Right atrium auricular region (tissue), 2 donors: ENCODE results near the gene XRCC2. TPM values are rescaled to one million over a fixed set of nuclear protein-coding genes. Genes with fewer than 3 reads are reported as not detected.
"Not testable (repeated sequence)": the region's sequence is repeated elsewhere in the genome, so short reads cannot be mapped to it uniquely, and the experiment has no call there.

ENCODE experiments used
- DNase-seq: peaks from one replicate; pipeline ENCODE4 v3.0.0-alpha.2; 2019; ENCODE audit warnings: low spot score
- H3K27ac ChIP-seq, 2 donors: fragments of 200-600 bp; sonication (generic); 1 replicate in 1 of 2; 2 replicates in 1 of 2; pipeline ENCODE4 v1.5.1; 2016 to 2019
- H3K27me3 ChIP-seq, 2 donors: fragments of 200-600 bp; sonication (generic); one replicate each; pipeline versions ENCODE4 v1.5.1 to v1.6.0; 2017 to 2019
- H3K36me3 ChIP-seq: fragments of 200-600 bp; sonication (generic); one replicate; pipeline ENCODE4 v1.5.1; 2016
- H3K4me1 ChIP-seq, 2 donors: fragments of 200-600 bp; sonication (generic); one replicate each; pipeline versions ENCODE4 v1.5.1 to v1.6.0; 2017 to 2019
- H3K4me3 ChIP-seq, 2 donors: fragments of 200-600 bp; sonication (generic); 1 replicate in 1 of 2; 2 replicates in 1 of 2; pipeline ENCODE4 v1.5.1; 2017 to 2019; ENCODE audit warnings: mild to moderate bottlenecking in 1 of 2, moderate library complexity in 1 of 2
- H3K9me3 ChIP-seq, 2 donors: fragments of 200-600 bp; sonication (generic); one replicate each; pipeline ENCODE4 v1.5.1; 2019
- total RNA-seq, 2 donors: library from RNA; depleted of rRNA; stranded (reverse); fragments of >200 nt; gene quantifications; one replicate each; pipeline ENCODE4 v1.1.0, GENCODE V29; 2016
- TF ChIP-seq, protein P1 (sequence below), 2 donors: fragments of 200-600 bp; sonication (generic); IDR thresholded peaks; one replicate each; pipeline ENCODE4 v1.5.1; 2019; ENCODE audit warnings: antibody characterized with exemption in 2 of 2

The XRCC2 gene
- total RNA-seq, 2 donors from 2014 or later, result 0.20 to 0.48 TPM

DNA sequence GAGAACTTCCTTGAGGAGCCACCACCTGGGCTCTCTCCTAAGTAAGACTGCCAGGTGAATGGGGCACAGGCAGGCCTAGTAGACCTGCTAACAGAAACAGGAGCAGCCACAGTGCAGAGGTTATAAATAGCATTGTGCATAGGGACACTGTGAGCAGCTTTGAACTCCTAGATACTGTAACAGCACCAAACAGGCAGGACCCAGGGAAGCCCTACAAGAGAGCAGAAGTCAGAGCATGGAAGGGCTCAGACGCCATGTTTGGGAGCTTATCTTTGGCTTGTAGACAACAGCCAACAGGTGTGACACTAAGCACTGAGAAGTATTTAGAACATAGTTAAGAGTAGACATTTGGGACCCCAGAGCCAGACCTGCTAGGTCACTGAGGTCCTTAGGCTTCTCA, 14.5 kb downstream of the XRCC2 start:
- Histone ChIP-seq H3K4me3 (no peak overlapping the region), H3K4me1 (no peaks in the 10 kb centered on the region), H3K9me3 (no peaks in the 10 kb centered on the region), H3K27me3 (no peaks in the 10 kb centered on the region), H3K36me3 (no peaks in the 10 kb centered on the region), H3K27ac (no peak overlapping the region)
- no peak for DNase-seq
- TF ChIP-seq, protein P1, sequence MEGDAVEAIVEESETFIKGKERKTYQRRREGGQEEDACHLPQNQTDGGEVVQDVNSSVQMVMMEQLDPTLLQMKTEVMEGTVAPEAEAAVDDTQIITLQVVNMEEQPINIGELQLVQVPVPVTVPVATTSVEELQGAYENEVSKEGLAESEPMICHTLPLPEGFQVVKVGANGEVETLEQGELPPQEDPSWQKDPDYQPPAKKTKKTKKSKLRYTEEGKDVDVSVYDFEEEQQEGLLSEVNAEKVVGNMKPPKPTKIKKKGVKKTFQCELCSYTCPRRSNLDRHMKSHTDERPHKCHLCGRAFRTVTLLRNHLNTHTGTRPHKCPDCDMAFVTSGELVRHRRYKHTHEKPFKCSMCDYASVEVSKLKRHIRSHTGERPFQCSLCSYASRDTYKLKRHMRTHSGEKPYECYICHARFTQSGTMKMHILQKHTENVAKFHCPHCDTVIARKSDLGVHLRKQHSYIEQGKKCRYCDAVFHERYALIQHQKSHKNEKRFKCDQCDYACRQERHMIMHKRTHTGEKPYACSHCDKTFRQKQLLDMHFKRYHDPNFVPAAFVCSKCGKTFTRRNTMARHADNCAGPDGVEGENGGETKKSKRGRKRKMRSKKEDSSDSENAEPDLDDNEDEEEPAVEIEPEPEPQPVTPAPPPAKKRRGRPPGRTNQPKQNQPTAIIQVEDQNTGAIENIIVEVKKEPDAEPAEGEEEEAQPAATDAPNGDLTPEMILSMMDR (IDR thresholded peaks at IDR 0.05), result no peak

DNA sequence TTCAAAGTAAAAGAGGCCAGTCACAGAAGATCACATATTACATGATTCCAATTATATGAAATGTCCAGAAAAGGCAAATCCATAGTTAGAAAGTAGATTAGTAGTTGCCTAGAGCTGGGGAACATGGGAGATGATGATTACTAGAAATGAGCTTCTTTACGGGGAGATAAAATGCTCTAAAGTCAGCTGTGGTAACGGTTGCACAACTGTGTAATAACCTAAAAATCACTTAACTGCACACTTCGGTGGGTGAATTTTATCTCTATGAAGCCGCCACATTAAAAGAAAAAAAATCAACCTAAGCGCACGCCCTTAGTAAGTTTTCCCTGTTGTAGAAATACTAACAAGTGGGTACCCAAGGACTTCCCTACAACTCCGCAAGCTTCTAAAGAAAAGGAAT, 15.9 kb downstream of the XRCC2 start:
- no peak for DNase-seq
- no peaks in the 10 kb centered on the region for H3K9me3 ChIP-seq
- H3K27me3 ChIP-seq, result no peaks in the 10 kb centered on the region
- H3K36me3 ChIP-seq, result no peaks in the 10 kb centered on the region
- H3K4me3 ChIP-seq, result no peak overlapping the region
- TF ChIP-seq, protein P1 (IDR thresholded peaks at IDR 0.05), result no peak
- H3K4me1 ChIP-seq, result no peaks in the 10 kb centered on the region
- H3K27ac ChIP-seq, result no peak overlapping the region

DNA sequence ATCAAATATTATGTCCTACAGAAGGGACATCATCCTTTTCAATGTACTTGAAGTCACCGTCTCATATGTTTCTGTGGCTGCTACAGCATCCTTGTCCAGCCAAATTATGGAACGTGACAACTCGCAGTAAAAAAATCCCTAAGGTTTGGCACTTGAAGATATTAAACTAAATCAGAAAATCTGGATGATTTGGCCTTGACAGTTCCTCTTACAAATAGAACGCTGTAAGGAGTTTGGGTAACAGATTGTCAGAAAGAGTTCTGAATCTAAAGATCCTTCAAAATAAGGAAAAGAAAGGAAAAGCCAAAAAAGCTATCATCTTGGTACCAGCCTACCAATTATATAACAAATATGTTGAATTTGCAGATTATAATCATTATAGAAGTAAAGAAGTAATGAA, 21.0 kb downstream of the XRCC2 start:
- H3K9me3 ChIP-seq, result no peaks in the 10 kb centered on the region
- H3K4me1 ChIP-seq, result no peaks in the 10 kb centered on the region
- no peaks in the 10 kb centered on the region for H3K36me3 ChIP-seq
- no peak overlapping the region for H3K4me3 ChIP-seq
- H3K27ac ChIP-seq, result no peak overlapping the region
- no peaks in the 10 kb centered on the region for H3K27me3 ChIP-seq
- TF ChIP-seq, protein P1 (IDR thresholded peaks at IDR 0.05), result no peak
- DNase-seq, result no peak

DNA sequence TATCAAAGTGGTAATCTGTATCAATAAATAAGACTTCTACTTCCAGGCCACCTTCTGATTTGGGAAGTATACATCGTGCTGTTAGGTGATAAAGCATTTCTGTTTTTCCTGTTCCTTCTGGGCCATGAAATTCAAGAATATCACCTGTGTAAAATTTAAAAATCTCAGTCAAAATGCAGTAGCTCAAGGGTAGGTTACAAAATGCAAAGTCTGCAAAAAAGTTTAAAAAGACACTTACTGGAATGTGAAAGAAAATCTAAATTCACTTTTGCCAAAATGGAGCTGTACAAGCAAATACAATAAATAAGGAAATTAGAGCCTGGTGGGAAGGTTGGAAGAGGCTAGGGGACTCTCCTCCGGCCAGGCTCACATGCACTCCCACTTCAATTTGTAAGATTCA, 26.7 kb downstream of the XRCC2 start:
- Histone ChIP-seq H3K36me3 (no peaks in the 10 kb centered on the region), H3K27me3 (no peaks in the 10 kb centered on the region), H3K27ac (no peak overlapping the region), H3K4me3 (no peak overlapping the region), H3K4me1 (no peaks in the 10 kb centered on the region), H3K9me3 (no peaks in the 10 kb centered on the region)
- no peak for DNase-seq
- TF ChIP-seq, protein P1 (IDR thresholded peaks at IDR 0.05), result no peak

DNA sequence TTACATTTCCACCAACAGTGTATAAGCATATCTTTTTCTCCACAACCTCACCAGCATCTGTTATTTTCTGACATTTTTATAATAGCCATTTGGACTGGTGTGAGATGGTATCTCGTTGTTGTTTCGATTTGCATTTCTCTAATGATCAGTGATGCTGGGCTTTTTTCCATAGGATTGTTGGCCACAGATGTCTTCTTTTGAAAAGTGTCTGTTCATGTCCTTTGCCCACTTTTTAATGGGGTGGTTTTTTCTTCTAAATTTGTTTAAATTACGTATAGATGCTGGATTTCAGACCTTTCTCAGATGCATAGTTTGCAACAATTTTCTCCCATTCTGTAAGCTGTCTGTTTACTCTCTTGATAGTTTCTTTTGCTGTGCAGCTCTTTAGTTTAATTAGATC, 28.9 kb downstream of the XRCC2 start:
- Histone ChIP-seq H3K4me1 (no peaks in the 10 kb centered on the region), H3K27ac (no peak overlapping the region), H3K9me3 (no peaks in the 10 kb centered on the region), H3K4me3 (no peak overlapping the region), H3K27me3 (no peaks in the 10 kb centered on the region), H3K36me3 (no peaks in the 10 kb centered on the region)
- TF ChIP-seq, protein P1 (IDR thresholded peaks at IDR 0.05), result no peak
- no peak for DNase-seq

DNA sequence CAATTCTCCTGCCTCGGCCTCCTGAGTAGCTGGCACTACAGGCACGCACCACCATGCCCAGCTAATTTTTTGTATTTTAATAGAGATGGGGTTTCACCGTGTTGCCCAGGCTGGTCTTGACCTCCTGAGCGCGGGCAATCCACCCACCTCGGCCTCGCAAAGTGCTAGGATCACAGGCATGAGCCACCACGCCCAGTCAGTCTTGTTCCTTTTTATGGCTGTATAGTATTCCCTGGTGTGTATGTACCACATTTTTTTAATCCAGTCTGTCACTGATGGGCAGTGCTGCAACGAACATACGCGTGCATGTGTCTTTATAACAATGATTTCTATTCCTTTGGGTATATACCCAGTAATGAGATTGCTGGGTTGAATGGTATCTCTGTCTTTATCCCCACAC, 29.4 kb downstream of the XRCC2 start:
- H3K4me1 ChIP-seq, H3K27me3 ChIP-seq, H3K4me3 ChIP-seq, H3K36me3 ChIP-seq, H3K27ac ChIP-seq, H3K9me3 ChIP-seq, DNase-seq: not testable (repeated sequence)
